HG03196 (cell line): Measurements from ENCODE around the gene ABCC4.

ENCODE experiments used
- ATAC-seq: cut with Tn5 transposase; IDR thresholded peaks from one replicate; pipeline ENCODE4 v1.9.1; 2021; ENCODE audit not compliant: unreplicated experiment

Gene ABCC4

GRCh38 chr13:95233026-95233635 lies 68.1 kb downstream of the ABCC4 start:
- ATAC-seq: no peak

DNA sequence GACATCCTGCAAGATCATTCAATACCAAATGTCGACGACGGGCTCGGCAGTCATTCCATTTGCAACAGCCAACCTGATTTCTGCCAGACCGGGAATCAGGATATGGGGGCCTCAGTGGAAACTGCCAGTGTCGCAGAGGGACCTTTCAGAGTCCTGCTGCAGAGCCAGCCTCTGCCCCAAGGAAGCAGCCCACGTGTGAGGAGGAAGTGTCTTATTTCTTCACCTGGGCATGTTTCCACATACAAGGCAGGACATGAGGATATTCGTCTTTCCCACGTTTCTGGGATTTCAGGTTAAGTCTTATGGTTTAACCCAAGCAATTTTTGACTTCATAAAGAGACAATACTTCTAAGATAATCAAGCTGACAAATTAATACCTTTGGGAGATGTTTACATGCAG lies 69.9 kb downstream of the ABCC4 start:
- ATAC-seq: no peak

- ATAC-seq: no peak
These were observed 71.4 kb downstream of the ABCC4 start for GRCh38 chr13:95229855-95230254.

DNA sequence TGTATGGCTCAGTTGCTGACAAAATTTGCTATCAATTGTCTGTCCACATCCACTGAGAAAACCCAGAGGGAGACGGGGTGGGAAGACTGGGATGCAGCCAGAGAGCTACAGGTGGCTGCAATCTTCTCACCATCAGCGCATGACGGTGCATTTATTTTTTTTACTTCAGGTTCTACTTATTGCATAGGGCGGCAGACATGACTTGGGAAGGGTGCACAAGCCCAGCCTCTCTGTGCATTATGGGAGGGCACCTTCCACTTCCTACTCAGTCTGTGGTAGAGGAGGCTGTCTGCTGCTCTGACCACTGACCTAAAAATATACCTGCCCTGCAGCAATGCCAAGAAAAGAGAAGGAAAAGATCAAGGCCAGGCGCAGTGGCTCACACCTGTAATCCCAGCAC lies 73.1 kb downstream of the ABCC4 start:
- ATAC-seq: no peak

GRCh38 chr13:95226932-95227695 lies 74.1 kb downstream of the ABCC4 start:
- peak; percentile 76 for ATAC-seq

GRCh38 chr13:95226476-95226875 lies 74.8 kb downstream of the ABCC4 start:
- ATAC-seq: no peak

- no peak for ATAC-seq
These were observed 75.2 kb downstream of the ABCC4 start for GRCh38 chr13:95226050-95226449.

- ATAC-seq: no peak
These were observed 77.2 kb downstream of the ABCC4 start for GRCh38 chr13:95224064-95224463.

GRCh38 chr13:95222733-95223018 lies 78.6 kb downstream of the ABCC4 start:
- ATAC-seq: peak; percentile 51

GRCh38 chr13:95221971-95222732 lies 79.1 kb downstream of the ABCC4 start:
- ATAC-seq: peak; percentile 67

DNA sequence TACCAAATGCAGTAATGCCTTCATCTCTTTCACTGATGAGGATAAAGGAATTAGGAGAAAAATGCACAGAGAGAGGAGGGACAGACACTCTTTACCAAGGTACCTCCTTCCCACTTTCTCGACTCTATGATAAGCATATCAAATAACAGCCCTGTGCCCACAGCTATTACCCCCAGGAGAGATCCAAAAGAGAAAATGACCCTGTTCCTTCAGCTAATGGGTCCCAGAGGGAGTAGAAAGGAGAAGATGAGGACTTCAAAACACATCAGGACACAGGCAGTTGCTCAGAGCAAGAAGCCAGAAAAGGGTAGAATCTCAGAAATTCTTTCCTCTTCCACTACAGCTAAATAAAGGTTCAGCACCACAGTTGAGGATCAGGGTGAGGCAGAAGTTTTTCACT lies 80.6 kb downstream of the ABCC4 start:
- no peak for ATAC-seq

DNA sequence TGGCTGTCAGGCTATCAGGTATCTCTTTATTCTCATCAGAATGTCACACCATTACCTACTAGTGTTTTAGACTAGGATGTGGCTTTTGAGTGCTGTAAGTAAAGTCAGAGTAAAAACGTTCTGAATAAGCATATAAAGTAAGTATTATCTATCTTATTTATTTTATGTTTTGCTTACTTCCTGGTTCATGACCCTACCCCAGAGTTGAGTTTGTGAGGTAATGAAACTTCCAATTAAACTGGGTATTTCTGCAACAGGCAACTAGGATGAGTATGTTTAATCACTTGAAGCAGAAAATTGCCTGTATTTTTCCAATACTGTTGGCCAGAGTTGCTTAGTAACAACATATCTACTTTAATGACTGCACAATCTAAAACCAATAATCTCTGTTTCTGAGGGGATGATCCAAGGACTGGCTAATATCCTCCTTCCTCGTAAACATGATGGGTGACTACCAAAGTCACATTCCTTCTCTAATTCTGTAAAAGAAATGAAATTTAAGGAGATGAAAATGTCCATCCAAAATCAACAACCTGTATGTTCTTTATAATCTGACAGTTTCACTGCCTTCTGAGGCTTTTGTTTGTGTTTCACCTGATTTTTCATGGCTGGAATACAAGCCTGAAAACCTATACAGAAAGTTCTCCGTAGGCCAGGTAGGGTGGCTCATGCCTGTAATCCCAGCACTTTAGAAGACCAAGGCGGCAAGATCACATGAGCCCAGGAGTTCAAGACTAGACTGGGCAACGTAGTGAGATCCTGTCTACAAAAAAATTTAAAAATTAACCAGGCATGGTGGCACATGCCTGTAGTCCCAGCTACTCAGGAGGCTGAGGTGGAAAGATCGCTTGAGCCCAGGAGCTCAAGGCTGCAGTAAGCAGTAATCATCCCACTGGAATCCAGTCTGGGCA lies 83.1 kb downstream of the ABCC4 start:
- no peak for ATAC-seq

DNA sequence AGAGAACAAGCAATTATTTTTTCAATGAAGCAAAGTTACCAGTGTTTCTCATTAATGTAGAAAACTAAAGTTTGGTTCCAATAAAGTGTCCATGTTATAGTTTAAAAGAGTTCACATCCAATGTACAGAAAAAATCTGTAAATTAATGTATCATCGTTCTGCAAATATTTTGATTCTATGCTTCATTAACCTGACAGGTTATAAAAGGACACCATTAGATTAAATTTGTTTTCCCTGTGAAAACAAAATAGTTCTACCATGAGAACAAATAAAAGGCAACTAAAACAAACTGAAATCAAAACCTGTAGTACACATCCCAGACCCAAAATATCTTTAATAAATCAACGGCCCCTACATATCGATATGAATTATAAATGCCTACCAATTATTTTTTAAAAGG lies 85.1 kb downstream of the ABCC4 start:
- no peak for ATAC-seq

GRCh38 chr13:95212983-95213850 lies 88.0 kb downstream of the ABCC4 start:
- no peak for ATAC-seq

DNA sequence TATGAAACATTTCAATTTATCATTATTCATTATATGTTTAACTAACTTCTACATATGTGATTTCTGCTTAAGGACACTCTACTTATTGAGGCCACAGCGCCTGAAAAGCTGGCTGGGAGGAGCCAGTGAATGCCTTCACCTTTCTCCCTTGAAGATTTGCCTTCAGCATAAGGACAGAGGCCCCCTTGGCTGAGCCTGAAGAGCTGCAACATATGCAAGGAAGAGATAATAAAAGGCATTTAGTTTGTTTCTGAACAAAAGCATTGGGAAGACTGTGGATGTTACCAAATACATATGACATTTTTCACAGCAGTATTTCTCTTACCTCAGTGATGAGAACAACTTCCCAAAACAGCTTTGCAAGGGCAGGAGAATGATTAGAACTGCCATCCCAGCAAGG lies 92.1 kb downstream of the ABCC4 start:
- no peak for ATAC-seq

- ATAC-seq: peak; percentile 91
These were observed 93.4 kb downstream of the ABCC4 start for GRCh38 chr13:95207769-95208366.

DNA sequence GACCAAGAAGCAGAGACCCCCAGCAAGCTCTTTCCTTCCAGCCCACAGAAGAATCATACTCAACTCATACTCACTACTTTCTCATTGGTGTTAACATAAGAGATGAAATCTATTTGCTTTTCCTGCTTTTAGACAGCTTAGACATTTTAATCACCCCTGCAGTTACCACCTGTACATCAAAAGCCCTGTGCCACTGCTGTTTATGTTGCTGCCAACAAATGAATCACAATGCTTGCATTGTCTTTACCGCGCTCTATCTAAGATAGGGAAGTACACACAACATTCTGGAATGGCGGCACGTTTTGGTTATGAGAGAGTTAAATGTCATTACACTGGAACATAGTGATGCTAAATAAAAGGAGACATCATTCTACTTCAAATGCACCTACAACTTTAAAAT lies 95.1 kb downstream of the ABCC4 start:
- ATAC-seq: no peak

DNA sequence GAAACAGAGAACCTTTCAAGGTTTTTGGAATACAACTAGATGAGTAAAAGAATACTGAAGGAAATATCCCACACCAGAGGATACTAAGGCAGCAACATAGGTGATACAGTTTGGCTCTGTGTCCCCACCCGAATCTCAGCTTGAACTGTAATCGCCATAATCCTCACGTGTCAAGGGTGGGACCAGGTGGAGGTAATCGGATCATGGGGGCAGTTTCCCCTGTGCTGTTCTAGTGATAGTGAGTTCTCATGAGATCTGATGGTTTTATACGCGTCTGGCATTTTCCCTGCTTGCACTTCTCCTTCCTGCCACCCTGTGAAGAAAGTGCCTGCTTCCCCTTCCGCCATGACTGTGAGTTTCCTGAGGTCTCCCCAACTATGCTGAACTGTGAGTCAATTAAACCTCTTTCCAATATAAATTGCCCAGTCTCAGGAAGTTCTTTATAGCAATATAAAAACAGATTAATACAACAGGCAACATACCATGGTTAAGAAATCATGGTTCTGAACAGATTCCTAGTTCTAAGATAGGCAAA lies 97.0 kb downstream of the ABCC4 start:
- ATAC-seq: no peak

- ATAC-seq: no peak
These were observed 99.2 kb downstream of the ABCC4 start for GRCh38 chr13:95201814-95202651.
